Skin of body (tissue), 2 donors: ENCODE data around the gene SOX8. TPM values are rescaled to one million over a fixed set of nuclear protein-coding genes. Genes with fewer than 3 reads are reported as not detected.
"Not testable (repeated sequence)": the region's sequence is repeated elsewhere in the genome, so short reads cannot be mapped to it uniquely, and the experiment has no call there.

ENCODE experiments used
- DNase-seq: peaks from one replicate; lab custom pipeline; 2025; lab: John Stamatoyannopoulos, UW
- total RNA-seq: library from RNA; depleted of rRNA; stranded (reverse); fragments of >200 nt; gene quantifications from one replicate; pipeline ENCODE4 v1.2.3, GENCODE V29; 2014

The SOX8 gene
- total RNA-seq, 1 donor from 2014 or later, result 6.8 TPM

DNA sequence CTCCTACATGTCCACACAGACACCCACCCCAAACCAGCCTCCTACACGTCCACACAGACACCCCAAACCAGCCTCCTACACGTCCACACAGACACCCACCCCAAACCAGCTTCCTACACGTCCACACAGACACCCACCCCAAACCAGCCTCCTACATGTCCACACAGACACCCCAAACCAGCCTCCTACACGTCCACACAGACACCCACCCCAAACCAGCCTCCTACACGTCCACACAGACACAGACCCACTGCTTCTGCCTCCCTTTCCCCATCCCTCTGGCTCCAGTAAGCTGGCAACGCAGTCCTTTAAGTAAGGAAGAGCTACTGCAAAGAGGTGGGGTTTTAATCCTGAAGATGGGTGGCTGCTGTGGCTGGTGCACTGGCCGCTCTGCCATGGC lies 27.8 kb upstream of the SOX8 start:
- DNase-seq, result not testable (repeated sequence)

DNA sequence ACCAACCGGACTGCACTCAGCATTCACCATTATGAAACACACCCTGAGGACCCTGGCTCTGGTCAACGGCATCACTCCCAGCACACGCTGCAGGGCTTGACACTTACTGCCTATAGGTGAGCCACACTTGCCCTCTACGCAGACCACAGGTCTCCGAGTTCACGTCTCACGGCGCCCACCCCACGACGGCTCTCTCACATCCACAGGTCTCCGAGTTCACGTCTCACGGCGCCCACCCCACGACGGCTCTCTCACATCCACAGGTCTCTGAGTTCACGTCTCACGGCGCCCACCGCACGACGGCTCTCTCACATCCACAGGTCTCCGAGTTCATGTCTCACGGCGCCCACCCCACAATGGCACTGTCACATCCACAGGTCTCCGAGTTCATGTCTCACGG lies 25.8 kb upstream of the SOX8 start:
- DNase-seq, result not testable (repeated sequence)

DNA sequence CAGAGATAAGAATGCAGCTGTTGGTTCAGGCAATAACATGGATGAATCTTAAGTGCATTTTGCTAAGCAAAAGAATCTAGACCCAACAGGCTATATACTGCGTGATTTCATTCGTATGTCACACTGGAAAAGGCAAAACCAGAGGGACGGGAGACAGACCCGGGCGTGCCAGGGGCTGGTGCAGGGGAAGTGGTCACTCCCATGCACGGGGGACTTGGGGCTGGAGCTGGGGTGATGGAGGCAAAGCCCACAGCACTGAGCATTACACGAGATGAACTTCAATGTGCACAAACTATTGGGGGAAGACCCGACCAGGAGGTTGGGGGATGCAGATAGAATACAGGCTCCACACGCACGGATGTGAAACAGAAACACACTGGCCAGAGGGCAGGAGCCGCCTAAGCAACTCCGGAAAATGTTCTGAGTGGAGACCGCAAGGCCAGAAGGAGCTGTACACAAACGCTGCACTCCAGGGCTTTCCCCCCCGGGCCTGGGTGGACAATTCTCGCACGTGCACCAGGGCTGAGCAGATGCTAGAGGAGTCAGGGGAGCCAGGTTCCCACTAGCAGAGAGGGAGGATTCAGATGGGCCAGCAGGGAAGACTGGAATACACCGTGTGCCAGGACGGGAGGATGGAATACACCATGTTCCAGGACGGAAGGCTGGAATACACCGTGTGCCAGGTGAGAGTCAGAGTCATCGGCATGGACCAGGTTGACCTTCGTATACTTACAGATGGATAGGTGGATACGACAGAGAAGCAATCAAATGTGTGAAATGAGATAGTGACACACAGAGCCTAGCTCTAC lies 22.1 kb upstream of the SOX8 start:
- DNase-seq, result no peak

DNA sequence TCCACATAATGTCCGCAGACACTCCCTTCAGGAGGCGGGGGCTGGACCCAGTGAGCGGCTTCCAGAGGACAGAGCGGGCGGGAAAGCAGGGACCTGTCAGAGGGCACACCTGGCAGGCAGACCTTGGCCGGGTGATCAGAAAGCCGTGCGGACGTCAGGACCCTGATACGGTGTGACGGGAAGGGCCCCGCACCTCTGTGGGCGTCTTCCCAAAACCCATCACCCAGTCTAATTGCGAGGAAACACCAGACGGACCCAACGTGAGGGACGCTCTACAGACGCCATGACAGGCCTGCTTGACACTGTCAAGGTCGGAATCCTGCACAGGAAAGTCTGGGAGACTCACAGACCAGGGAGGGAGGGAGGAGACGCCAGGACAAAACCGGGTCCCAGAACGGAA lies 19.2 kb upstream of the SOX8 start:
- no peak for DNase-seq

DNA sequence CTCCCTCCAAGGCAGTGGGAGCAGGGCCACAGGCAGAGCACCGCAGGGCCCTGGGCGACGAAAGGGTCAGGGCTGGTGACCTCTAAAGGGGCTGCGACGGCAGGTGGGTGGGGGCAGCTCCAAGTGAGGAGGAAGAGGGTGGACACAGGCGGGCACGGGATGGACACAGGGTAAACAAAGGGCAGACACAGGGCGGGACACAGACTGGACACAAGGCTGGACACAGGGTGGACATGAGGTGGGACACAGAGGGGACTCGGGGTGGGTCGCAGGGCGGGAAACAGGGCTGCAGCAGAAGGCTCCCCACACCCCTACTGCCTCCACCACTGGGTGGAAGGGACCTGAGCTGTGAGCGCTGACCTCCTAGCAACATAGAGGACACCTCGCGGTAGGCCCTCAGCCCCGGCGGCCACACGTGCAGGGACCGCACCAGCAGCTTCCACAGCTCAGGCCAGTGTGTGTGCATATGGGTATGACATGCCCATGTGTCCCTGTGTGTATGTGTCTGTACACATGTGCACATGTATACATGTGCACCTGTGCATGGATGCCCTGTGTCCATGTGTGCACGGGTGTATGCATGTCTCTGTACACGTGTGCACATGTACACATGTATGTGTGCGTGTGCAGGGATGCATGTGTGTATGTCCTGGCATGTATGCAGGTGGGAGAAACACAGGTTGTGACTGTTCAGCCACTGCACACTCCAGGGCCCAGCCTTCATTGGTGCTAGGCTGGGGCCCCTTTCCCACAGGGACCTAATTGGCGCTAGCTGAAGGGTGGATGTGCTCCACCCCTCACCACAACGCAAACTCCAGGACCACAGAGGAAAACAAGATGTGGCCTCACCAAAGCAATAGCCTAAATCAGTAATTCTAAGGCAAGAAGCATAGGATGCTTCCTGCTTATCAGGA lies 18.4 kb upstream of the SOX8 start:
- DNase-seq, result no peak

DNA sequence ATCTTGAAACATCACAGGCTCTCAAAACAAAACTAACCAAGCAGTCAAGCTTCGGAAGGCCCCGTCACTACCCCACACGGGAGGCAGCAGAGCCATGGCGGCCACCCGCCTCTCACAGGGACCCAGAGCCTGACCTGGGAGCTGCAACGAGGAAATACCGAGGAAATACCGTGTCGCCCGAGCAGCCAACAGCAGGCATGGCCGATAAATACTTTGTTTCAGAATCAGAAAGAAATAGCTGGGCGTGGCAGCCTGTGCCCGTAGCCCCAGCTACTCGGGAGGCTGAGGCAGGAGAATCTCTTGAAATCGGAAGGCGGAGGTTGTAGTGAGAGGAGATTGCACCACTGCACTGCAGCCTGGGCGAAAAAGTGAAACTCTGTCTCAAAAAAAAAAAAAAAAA lies 17.7 kb upstream of the SOX8 start:
- no peak for DNase-seq

DNA sequence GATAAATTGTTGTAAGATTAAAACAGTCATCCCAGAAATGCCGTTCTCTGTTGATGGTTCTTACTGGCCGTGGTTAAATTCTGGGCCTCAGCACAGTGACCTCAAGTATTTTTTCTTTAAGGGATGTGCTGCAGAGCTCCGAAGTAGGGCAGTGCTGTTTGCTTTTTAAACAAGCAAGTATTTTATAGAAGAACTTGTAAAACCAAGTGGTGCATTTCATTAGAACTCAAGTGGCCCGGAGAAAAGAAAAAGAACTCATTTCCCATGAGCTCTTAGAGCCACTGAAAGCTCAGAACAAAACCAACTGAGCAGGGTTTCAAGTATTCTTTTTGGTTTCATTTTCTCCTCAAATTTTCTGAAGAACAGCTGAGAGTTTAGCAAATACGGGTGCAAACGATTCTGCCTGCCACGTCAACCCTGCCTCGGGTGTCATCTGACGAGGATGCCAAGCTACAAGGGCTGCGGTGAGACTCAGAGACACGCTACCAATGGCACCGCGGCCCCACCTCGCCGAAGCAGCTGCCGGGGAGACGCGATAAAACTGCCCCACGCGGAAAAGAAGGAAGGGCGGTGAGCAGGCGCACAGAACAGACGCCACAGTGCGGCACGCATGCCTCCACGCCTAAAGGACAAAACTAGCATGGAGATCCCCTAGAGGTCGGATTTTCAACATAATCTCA lies 17.1 kb upstream of the SOX8 start:
- DNase-seq, result no peak

DNA sequence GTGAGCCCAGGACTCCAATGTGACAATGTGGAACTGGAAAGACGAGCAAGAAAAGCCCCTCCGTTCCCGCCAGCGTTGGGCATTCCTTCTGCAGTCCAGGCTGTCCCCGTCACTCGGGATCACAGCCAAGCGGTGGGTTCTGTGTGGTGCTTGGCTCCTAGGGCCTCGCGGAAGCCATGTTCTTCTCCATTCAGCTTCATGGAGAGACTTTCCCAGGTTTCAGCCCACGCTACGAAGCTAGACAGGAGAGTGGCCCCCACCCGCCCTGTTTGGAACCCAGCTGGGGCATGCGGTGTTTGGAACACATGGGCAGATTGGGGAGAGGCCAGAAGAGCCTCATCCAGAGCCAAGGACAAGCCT lies 16.6 kb upstream of the SOX8 start:
- DNase-seq, result no peak

DNA sequence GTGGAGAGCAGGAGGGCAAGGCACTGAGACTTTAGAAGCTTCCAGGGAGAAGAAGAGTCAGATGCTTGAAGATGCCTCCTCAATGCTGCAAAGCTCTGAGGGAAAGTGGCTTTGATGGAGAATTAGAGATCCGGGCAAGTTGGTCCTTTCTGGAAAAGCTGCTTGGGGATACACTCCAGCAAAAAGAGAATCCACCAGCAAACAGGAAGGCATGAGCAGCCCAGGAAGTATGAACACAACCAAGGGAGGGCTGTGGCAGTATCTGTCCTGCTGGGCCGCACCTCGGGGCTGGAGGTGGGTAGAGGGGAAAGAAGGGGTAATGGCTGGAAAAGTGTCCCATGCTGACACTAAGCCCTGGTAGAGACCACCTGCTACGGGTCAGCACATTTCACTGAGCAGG lies 16.1 kb upstream of the SOX8 start:
- no peak for DNase-seq

DNA sequence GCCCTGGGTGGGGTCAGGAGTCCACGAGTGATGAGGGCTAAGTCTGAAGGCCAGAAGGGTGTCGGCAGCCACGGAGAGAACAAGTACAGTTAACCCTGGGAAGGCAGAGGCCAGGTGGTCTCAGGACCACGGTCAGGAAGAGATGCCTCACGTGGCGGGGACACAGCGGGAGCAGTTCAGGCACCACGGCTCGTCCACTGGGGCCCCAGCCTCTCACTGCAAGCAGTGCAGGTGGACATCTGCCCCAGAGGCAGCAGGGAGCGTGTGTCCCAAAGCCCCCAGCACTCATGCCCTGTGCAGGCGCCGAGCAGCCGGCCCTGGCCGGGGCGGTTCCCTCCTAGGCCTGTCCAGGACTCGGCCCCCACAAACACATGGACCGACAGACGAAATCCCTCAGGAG lies 15.5 kb upstream of the SOX8 start:
- DNase-seq, result no peak

DNA sequence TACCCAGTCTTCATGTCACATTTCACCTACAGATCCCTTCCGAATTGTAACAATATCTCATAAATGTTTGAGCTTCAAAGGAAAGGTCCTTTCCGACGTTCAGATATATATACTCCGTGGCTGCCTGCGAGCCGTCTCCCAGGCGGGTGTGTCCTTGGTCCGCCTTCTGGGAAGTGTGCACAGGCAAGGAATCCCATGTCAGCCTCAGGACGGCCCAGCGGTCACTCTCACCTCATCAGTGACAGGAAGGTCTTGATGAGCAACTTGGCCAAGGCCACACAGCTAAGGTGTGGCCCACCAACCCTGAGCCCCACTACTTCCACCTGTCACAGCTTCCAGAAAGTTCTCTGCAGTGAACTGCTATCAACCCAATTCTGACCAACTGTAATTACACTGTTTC lies 15.1 kb upstream of the SOX8 start:
- DNase-seq, result no peak

DNA sequence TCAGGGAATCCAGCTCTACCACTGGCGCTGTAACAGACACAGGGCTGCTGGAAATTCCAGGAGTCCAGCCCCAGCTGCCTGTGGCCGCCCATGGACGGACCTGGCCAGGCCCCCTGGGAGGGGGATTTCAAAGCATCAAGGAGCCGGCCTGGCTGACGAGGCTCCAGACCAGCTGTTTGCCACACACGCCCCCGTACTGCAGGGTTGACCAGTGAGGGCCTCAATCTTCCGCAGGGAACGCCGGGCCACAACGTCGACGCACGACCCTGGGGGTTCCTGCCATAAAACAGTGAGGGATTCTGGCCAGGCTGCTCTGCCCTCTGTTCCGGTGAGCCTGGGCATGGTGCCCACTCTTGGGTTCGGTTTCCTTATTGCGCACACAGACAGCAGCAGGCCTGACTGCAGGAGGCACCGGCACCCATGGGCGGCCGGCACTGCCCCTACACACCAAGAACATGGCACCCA lies 14.5 kb upstream of the SOX8 start:
- DNase-seq, result no peak

DNA sequence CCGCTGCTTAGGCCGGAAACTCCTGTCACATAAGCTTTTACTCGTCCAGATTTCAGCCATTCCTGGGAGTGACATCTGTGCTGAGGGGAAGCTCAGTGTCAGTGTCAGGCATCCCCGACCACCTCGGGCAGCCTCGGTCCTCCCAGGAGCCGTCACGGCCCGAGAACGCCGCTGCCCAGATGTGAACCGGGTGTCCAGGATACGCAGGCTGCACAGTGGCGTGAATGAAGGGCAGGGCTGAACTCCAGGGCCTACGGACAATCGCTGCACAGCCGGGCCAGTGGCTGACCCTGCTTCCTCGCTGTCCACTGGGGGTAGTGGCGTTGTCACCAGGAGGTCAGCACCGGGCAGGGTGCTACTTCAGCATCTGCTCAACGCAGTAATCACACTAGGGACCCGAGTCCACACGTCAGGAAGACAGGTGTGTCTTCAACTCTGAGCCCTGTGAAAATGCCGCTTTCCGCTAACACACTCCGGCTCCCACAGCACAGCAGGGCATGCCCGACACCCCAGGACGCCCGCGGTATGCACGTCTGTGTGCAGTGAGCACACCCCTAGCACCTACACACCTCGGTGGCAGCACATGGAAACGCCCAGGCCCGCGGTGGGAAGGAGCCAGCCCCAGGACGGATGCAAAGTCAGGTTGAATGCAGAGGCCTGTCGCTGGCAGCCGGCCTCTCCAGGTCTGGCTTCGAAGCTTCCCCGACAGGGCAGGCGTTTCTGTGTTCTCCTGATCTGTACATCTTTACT lies 13.8 kb upstream of the SOX8 start:
- DNase-seq, result no peak

DNA sequence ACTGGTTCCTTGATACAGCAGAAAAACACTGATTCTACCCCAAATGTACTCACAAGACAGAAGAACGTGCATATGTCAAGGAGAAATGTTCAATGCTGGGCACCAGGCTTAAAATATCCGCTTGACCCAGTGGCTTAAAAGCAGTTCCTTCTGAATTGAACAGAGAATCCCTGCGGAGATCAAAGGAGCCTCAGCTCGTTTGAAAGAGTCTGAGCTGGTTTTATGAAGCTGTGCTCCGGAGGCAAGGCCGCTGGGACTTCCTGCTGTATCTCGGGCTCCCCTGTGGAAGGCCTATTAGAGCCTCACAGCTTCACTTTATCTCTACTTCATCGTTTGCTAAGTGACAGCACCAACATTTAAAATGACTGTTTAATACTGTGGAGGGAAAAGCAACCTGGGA lies 12.9 kb upstream of the SOX8 start:
- DNase-seq, result no peak

DNA sequence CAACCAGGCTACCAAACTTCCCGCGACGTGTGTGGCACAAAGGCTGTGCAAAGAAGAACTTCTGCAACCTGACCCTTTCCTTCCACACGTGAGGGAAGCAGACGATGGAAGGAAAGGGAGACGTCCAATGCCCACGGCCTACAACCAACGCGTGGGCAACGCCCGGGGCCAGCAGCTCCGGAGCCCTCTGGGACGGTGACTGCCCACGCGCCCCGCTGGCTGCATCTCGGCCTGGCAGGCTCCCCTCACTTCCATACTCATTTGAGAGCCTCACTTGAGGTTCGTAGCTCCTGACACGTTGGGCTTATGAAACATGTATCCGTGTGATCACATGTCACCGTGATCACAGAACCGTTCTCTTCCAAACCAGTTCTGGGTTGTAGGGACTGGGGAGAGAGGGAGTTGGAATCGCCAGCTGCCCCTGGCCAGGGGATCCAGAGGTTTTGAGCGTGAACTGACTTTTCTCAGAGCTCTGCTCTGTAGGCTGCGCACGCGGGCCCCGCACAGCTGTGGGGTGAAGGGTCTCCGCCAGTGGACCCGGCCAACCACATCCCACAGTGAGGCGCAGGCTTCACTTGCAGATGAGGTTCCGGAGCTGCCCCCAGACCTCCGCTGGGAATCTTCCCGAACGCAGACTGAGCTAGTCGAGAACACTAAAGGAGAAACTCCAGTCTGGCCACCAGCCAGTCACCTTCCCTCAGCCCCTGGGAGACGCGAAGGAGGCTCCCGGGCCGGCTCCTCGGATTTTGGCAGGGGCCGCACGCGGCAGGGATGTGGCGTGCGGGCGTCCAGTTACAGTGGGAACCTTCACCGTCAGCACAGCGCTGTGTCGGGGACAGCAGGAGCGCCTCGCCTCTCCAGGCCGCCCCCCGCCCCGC lies 11.8 kb upstream of the SOX8 start:
- DNase-seq, result no peak

DNA sequence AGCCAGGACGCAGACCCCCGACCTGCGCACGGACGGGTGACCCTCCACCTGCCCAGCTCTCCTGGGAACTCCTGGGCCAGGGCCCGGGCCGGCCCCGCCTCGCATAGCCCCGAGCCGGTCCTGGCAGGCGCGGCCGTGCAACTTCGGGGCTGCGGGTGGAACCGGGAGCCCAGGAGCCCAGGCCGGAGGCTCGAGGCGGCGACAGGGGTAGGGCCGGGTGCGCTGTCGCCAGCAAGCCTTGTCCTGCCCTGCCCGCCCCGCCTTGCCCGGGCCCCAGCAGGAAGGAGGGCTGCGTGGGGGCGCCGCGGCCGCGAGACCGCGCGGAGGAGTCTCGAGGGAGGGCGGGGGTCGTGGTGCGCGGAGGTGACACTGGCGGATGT lies 11.2 kb upstream of the SOX8 start:
- no peak for DNase-seq

DNA sequence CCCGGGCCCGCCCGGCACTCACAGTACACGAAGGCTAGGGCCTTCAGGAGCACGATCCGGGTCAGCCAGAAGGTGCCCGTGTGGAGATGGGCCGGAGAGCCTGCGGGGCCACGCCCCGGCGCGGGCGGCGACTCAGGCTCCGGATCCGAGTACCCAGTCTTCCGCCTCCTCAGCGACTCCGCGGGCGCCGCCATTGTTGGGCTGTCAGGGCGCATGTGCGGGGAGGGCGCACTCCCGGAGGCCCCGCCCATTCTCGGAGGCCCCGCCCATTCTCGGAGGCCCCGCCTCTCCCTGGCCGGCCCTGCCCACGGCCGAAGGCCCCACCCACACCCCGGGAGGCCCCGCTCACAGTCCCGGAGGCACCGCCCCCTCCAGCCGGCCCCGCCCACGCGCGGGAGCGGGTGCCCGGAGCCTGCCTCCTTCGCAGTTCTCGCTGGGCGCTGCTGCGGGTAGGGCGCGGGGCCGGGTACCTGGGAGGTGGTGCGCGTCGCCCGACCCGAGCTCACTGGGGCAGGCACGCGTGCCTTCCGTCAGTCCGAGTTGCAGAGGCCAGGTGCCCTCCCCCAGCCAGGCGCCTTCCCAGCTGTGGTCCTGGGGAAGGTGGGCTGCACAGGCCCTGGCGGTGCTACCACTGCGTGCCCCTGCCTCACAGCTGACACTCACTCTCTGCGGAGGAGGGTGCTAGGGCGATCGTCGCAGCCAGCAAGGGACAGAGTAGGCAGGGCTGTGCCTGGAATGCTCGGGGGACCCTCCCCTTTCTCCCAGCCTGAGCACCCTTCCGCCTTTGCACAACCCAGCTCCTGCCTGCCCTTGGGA lies 10.6 kb upstream of the SOX8 start, which contains the start of gene LMF1:
Gene LMF1 (minus strand): TSS at position 219 of the 816 bp plus-strand sequence. CDS start 4 bp downstream, at position 215.
- DNase-seq, result peak; percentile 86

DNA sequence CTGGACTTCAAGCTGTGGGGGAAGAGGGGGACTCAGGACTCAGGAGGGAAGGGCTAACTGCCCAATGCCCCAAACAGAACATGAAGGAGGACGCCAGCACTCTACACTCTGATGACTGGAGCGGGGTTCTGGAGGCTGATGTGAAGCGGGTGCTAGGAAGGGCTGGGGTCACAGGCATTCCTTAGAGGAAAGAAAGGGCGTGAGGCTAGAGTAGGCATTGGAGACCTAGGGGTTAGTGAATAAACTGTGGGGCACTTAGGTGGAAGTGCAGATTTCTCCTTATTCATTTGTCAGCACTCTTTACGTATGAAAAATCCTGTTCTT lies 10.0 kb upstream of the SOX8 start:
- no peak for DNase-seq

DNA sequence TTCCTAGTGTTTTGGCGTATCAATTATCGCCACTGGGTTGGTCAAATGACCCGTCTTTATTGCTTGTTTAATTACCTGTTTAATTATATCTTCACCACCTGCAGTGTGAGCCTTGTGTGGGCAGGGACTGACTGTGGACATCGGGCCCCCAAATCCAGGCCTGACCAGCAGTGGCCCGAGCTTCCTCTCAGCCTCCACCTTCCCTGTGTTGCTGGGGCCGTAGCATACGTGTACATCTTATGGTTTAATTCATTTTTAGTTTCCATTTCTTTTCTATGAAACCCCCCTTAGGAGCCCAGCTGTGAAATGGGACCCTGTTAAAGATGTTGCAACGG lies 9.6 kb upstream of the SOX8 start:
- DNase-seq, result no peak
